Measurements from ENCODE around the gene CCL22.

GRCh38 chr16:57313509-57313908 is 45.1 kb upstream of the CCL22 start:
- TF ChIP-seq, protein P1, sequence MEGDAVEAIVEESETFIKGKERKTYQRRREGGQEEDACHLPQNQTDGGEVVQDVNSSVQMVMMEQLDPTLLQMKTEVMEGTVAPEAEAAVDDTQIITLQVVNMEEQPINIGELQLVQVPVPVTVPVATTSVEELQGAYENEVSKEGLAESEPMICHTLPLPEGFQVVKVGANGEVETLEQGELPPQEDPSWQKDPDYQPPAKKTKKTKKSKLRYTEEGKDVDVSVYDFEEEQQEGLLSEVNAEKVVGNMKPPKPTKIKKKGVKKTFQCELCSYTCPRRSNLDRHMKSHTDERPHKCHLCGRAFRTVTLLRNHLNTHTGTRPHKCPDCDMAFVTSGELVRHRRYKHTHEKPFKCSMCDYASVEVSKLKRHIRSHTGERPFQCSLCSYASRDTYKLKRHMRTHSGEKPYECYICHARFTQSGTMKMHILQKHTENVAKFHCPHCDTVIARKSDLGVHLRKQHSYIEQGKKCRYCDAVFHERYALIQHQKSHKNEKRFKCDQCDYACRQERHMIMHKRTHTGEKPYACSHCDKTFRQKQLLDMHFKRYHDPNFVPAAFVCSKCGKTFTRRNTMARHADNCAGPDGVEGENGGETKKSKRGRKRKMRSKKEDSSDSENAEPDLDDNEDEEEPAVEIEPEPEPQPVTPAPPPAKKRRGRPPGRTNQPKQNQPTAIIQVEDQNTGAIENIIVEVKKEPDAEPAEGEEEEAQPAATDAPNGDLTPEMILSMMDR (IDR thresholded peaks at IDR 0.05; ENCODE audit: low read length) = no peak
- no peak for TF ChIP-seq EZH2 (optimal IDR thresholded peaks at IDR 0.05; ENCODE audit: low read depth, low read length)

Data from MM.1S (cell line).